Esophagus squamous epithelium (tissue), 4 donors: ENCODE measurements around the gene C9orf153.
"Not testable (repeated sequence)": the region's sequence is repeated elsewhere in the genome, so short reads cannot be mapped to it uniquely, and the experiment has no call there.

ENCODE experiments used
- CTCF ChIP-seq, 6 experiments: fragments of 450-650 bp in 4 of 6; fragments of 200-600 bp in 2 of 6; sonication (generic) in 2 of 6; IDR thresholded peaks; one replicate each; pipeline ENCODE4 v1.5.1; 2016 to 2019; ENCODE audit warnings: antibody characterized with exemption in 6 of 6, mild to moderate bottlenecking in 4 of 6, moderate library complexity in 4 of 6
- POLR2A ChIP-seq, 4 donors: fragments of 450-650 bp; IDR thresholded peaks; one replicate each; pipeline ENCODE4 v1.6.1; 2017; ENCODE audit warnings: antibody characterized with exemption in 4 of 4, mild to moderate bottlenecking in 4 of 4, moderate library complexity in 3 of 4

- not testable (repeated sequence) for TF ChIP-seq CTCF, POLR2A (IDR thresholded peaks at IDR 0.05)
Measured at GRCh38 chr9:86190700-86191099, 68.8 kb downstream of the C9orf153 start.
